Ovary (tissue), 3 donors: ENCODE data around the gene THEM4.

ENCODE experiments used
- EP300 ChIP-seq: sonication (generic); formaldehyde crosslinking; IDR thresholded peaks from one replicate; pipeline ENCODE4 v1.6.1; 2017; ENCODE audit warnings: antibody characterized with exemption
- POLR2A ChIP-seq: fragments of 450-650 bp; IDR thresholded peaks from one replicate; pipeline ENCODE4 v1.6.1; 2017; ENCODE audit warnings: antibody characterized with exemption, mild to moderate bottlenecking, moderate library complexity
- TF ChIP-seq, protein P1 (sequence below), 3 donors: fragments of 450-650 bp in 2 of 3; fragments of 200-600 bp in 1 of 3; IDR thresholded peaks; one replicate each; pipeline versions ENCODE4 v1.5.1 to v1.8.0; 2016 to 2022; ENCODE audit warnings: antibody characterized with exemption in 3 of 3, mild to moderate bottlenecking in 1 of 3
- donor health status: DM: no; HTN: no; CAD: no.

GRCh38 chr1:151918156-151918555 is 8.8 kb upstream of the THEM4 start:
- TF ChIP-seq, protein P1, sequence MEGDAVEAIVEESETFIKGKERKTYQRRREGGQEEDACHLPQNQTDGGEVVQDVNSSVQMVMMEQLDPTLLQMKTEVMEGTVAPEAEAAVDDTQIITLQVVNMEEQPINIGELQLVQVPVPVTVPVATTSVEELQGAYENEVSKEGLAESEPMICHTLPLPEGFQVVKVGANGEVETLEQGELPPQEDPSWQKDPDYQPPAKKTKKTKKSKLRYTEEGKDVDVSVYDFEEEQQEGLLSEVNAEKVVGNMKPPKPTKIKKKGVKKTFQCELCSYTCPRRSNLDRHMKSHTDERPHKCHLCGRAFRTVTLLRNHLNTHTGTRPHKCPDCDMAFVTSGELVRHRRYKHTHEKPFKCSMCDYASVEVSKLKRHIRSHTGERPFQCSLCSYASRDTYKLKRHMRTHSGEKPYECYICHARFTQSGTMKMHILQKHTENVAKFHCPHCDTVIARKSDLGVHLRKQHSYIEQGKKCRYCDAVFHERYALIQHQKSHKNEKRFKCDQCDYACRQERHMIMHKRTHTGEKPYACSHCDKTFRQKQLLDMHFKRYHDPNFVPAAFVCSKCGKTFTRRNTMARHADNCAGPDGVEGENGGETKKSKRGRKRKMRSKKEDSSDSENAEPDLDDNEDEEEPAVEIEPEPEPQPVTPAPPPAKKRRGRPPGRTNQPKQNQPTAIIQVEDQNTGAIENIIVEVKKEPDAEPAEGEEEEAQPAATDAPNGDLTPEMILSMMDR (IDR thresholded peaks at IDR 0.05), result no peak
- no peak for TF ChIP-seq POLR2A
- TF ChIP-seq EP300, result no peak
